HG02870 (cell line): ENCODE measurements around the gene RAB42.

Source experiments
- ATAC-seq: cut with Tn5 transposase; IDR thresholded peaks from one replicate; pipeline ENCODE4 v1.9.1; 2021; ENCODE audit warnings: mild to moderate bottlenecking, moderate library complexity; ENCODE audit not compliant: unreplicated experiment

The RAB42 gene

DNA sequence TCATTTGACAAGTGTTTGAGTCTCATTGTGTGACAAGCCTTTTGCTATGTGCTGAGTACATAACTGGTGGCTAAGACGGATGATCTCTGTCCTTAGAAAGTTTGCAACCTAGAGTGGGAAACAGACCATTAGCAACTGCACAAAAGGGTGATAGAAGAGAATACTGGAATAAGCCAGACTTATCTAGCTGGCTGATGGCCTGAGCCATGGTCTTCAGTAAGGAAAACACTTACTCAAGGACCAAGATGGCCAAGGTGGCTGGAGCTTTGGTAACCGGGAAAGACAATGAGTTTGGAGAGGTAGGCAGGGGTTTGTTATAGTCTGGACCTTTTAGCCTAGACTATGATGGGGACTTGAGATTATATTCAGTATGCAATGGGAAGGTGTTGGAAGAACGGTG is 52.4 kb downstream of the RAB42 start:
- ATAC-seq = no peak
